ENCODE measurements around the gene F10. TPM values are rescaled to one million over a fixed set of nuclear protein-coding genes. Genes with fewer than 3 reads are reported as not detected.
"Not testable (repeated sequence)": the region's sequence is repeated elsewhere in the genome, so short reads cannot be mapped to it uniquely, and the experiment has no call there.

The F10 gene
- total RNA-seq, 1 donor from 2014 or later = 12.3 TPM

DNA sequence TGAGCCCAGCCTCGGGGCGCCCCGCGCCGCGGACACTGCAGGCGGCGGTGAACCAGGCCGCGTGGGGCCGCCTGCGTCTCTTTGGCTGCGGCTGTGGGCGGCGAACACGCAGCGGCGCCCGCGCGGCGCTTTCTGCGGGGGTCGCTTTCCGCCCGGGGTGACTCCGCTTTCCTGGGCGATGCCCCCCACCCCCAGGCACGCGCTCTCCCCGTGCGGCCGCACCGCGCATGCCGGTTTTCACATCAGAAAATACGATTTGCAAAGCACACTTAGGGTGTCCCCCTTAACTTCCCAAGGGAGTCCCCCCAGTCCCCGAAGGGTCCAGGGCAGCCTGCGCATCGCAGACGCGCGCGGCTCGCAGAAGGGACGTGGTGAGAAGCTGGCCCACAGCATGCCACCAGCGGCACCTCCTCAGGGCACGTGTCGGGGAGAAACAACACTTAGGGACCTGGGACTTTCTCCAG, 11.7 kb upstream of the F10 start:
- Mint-ChIP-seq H3K27ac (no peak overlapping the region), H3K36me3 (no peaks in the 10 kb centered on the region), H3K4me3 (peak overlapping the region; percentile 60), H3K9me3 (no peaks in the 10 kb centered on the region), H3K27me3 (ENCODE audit: low read depth) (peaks cover 30% of the 10 kb centered on the region), H3K4me1 (no peaks in the 10 kb centered on the region)
- TF ChIP-seq, protein P1, sequence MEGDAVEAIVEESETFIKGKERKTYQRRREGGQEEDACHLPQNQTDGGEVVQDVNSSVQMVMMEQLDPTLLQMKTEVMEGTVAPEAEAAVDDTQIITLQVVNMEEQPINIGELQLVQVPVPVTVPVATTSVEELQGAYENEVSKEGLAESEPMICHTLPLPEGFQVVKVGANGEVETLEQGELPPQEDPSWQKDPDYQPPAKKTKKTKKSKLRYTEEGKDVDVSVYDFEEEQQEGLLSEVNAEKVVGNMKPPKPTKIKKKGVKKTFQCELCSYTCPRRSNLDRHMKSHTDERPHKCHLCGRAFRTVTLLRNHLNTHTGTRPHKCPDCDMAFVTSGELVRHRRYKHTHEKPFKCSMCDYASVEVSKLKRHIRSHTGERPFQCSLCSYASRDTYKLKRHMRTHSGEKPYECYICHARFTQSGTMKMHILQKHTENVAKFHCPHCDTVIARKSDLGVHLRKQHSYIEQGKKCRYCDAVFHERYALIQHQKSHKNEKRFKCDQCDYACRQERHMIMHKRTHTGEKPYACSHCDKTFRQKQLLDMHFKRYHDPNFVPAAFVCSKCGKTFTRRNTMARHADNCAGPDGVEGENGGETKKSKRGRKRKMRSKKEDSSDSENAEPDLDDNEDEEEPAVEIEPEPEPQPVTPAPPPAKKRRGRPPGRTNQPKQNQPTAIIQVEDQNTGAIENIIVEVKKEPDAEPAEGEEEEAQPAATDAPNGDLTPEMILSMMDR (IDR thresholded peaks at IDR 0.05; ENCODE audit: unreplicated experiment) = no peak
- no peak for DNase-seq (ENCODE audit: low spot score in 2 of 2, unreplicated experiment in 2 of 2)

DNA sequence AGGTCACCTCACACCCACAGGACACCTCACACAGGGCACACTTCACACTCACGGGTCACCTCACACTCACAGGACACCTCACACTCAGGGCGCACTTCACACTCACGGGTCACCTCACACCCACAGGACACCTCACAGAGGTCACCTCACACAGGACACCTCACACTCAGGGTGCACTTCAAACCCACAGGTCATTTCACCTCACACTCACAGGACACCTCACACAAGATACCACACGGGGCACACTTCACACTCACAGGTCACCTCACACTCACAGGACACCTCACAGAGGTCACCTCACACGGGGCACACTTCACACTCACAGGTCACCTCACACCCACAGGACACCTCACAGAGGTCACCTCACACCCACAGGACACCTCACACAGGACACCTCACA, 10.8 kb upstream of the F10 start:
- H3K9me3 Mint-ChIP-seq; H3K36me3 Mint-ChIP-seq; H3K27ac Mint-ChIP-seq; H3K4me1 Mint-ChIP-seq; DNase-seq (ENCODE audit: low spot score in 2 of 2, unreplicated experiment in 2 of 2); H3K4me3 Mint-ChIP-seq: not testable (repeated sequence)
- H3K27me3 Mint-ChIP-seq (ENCODE audit: low read depth) = peaks cover 39% of the 10 kb centered on the region

DNA sequence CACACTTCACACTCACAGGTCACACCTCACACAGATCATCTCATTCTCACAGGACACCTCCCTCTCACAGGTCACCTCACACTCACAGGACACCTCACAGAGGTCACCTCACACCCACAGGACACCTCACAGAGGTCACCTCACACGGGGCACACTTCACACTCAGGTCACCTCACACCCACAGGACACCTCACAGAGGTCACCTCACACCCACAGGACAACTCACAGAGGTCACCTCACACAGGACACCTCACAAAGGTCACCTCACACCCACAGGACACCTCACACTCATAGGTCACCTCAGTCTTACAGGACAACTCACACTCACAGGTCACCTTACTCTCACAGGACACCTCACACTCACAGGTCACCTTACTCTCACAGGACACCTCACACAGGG, 10.1 kb upstream of the F10 start:
- H3K27ac Mint-ChIP-seq; H3K4me1 Mint-ChIP-seq; H3K36me3 Mint-ChIP-seq; H3K4me3 Mint-ChIP-seq; DNase-seq (ENCODE audit: low spot score in 2 of 2, unreplicated experiment in 2 of 2); H3K9me3 Mint-ChIP-seq: not testable (repeated sequence)
- H3K27me3 Mint-ChIP-seq (ENCODE audit: low read depth) = peaks cover 42% of the 10 kb centered on the region

DNA sequence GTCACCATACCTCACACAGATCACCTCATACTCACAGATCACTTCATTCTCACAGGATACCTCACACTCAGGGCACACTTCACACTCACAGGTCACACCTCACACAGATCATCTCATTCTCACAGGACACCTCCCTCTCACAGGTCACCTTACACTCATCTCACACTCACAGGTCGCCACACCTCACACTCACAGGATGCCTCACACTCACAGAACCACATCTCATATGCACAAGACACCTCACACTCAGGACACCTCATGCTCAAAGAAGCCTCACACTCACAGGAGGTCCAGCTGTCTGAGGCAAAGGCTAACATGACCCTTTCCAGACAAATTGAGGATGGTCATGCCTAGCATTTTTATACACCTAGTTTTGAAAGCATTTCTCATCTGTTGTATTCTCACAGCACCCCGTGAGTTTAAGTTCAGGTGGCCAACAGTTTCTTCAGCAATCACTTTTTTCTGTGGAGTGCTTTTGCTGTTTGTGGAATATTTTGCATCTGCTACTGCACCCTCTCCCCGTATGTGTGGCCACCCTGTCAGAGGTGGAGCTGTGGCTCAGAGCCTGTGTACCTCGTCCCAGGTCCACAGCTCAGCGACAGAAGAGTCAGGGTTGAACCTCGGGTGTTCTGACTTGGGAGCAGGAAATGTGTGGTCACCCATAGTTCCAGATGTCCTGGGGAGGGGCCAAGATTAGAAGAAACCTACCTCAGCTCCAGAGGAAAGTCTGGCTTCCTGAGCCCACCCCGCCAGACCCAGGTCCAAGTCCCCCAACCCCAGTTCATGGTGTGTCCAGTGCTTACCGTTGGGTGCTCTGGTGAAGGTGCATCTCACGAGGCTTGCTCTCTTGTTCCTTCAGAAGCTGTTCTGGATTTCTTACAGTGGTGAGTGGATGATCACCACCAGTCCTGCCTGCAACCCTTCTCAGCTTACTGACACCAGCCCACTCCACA, 9.4 kb upstream of the F10 start:
- peaks cover 43% of the 10 kb centered on the region for H3K27me3 Mint-ChIP-seq (ENCODE audit: low read depth)
- H3K27ac Mint-ChIP-seq = no peak overlapping the region
- H3K9me3 Mint-ChIP-seq = no peaks in the 10 kb centered on the region
- DNase-seq (ENCODE audit: low spot score in 2 of 2, unreplicated experiment in 2 of 2) = peak in 1 of 2 experiments; percentile 28
- H3K4me1 Mint-ChIP-seq = no peaks in the 10 kb centered on the region
- TF ChIP-seq, protein P1 (IDR thresholded peaks at IDR 0.05; ENCODE audit: unreplicated experiment) = no peak
- no peaks in the 10 kb centered on the region for H3K36me3 Mint-ChIP-seq
- H3K4me3 Mint-ChIP-seq = no peak overlapping the region

DNA sequence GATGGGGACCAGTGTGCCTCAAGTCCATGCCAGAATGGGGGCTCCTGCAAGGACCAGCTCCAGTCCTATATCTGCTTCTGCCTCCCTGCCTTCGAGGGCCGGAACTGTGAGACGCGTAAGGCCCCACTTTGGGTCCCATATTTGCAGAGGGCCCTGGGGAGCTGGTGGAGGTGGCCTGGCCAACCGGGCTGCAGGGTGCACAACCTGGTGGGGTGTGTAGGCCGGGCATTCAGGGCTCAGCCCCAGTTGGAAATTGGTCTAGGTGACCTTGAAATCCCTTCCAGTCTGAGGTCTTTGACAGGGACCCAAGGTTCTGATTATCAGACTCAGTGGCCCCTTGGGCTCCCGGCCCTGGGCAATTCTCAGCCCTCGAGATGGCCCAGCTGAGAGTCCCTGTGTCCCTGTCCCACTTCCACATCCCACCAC, 8.7 kb upstream of the F10 start:
- no peak overlapping the region for H3K4me3 Mint-ChIP-seq
- TF ChIP-seq, protein P1 (IDR thresholded peaks at IDR 0.05; ENCODE audit: unreplicated experiment) = no peak
- no peak overlapping the region for H3K27ac Mint-ChIP-seq
- H3K36me3 Mint-ChIP-seq = no peaks in the 10 kb centered on the region
- DNase-seq (ENCODE audit: low spot score in 2 of 2, unreplicated experiment in 2 of 2) = no peak
- H3K9me3 Mint-ChIP-seq = no peaks in the 10 kb centered on the region
- H3K4me1 Mint-ChIP-seq = no peaks in the 10 kb centered on the region
- H3K27me3 Mint-ChIP-seq (ENCODE audit: low read depth) = peaks cover 47% of the 10 kb centered on the region

DNA sequence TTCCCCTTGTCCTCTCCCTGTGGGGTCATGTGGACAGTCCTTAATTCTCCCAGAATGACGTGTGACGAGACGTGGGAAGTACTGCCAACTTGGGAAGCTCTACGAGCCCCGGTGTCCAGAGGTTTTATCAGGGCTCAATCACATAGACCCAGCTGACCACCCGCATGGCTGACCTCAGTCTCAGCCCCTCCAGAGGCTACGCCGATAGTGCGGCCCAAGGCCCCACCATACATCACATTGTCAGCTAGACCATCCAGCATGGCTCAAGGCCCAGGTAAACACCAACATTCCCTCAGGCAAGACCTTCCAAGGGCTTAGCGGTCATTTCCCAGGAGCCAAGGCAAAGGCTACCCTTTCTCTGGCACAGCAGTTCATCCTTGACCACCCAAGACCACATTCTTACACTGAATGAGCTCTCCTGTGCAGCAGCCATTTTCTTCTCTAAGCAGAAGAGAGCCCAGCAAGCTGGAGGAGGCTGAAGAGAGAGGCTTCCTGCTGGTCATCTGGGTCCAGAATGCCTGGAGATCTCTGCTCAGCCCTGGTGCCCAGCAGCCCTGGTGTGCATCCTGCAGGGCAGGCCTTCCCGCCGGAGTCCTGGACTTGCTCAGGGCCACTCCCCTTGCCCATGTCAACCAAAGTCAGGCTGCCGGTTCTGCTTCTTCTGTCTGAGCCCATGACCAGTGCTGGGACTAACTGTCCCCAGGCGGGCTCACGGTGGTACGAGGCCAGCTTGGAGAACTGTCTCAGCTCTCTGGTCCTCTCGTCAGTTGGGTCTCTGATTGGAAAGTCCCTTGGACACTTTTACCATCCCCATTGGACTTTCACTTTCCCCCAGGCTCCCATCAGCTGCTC, 7.9 kb upstream of the F10 start:
- TF ChIP-seq, protein P1 (IDR thresholded peaks at IDR 0.05; ENCODE audit: unreplicated experiment) = no peak
- H3K4me3 Mint-ChIP-seq = no peak overlapping the region
- no peaks in the 10 kb centered on the region for H3K4me1 Mint-ChIP-seq
- peaks cover 51% of the 10 kb centered on the region for H3K27me3 Mint-ChIP-seq (ENCODE audit: low read depth)
- H3K9me3 Mint-ChIP-seq = no peaks in the 10 kb centered on the region
- no peaks in the 10 kb centered on the region for H3K36me3 Mint-ChIP-seq
- no peak for DNase-seq (ENCODE audit: low spot score in 2 of 2, unreplicated experiment in 2 of 2)
- H3K27ac Mint-ChIP-seq = no peak overlapping the region

Data from mesothelial cell of epicardium (in vitro differentiated cells).